ENCODE measurements around the gene JAZF1.

GRCh38 chr7:28144266-28144665 is 36.3 kb downstream of the JAZF1 start:
- TF ChIP-seq CTCF (IDR thresholded peaks at IDR 0.05) (peak in 1 of 3 experiments; percentile 5), POLR2A (IDR thresholded peaks at IDR 0.05) (no peak)

All from testis (tissue), 2 donors.